GM19397 (cell line): ENCODE measurements around the gene KTN1.

ENCODE experiments used
- ATAC-seq: cut with Tn5 transposase; IDR thresholded peaks from one replicate; pipeline ENCODE4 v1.9.1; 2021; ENCODE audit warnings: mild to moderate bottlenecking, moderate library complexity; ENCODE audit not compliant: unreplicated experiment

Gene KTN1

GRCh38 chr14:55662752-55663151 is 82.7 kb downstream of the KTN1 start:
- ATAC-seq = no peak

GRCh38 chr14:55665067-55665675 is 85.2 kb downstream of the KTN1 start:
- ATAC-seq = no peak

- no peak for ATAC-seq
Observed at GRCh38 chr14:55667801-55668200, 87.8 kb downstream of the KTN1 start.

GRCh38 chr14:55671641-55672040 is 91.6 kb downstream of the KTN1 start:
- no peak for ATAC-seq

DNA sequence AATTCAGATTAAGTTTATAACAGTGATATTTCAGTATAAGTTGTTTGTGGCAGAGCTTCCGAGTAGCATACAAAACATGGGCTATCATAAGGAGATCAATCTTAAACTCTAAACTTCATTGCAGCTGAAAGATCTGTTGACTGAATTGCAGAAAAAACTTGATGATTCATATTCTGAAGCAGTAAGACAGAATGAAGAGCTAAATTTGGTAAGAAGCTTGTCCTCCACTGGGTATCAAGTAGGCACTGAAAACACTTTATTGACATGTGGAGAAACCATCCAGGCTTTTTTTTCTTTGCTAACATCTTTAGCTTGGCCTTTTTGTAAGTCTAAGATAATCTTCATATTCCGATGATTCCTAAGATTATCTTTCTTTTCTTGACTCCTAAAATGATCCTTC is 93.0 kb downstream of the KTN1 start:
- ATAC-seq = no peak

DNA sequence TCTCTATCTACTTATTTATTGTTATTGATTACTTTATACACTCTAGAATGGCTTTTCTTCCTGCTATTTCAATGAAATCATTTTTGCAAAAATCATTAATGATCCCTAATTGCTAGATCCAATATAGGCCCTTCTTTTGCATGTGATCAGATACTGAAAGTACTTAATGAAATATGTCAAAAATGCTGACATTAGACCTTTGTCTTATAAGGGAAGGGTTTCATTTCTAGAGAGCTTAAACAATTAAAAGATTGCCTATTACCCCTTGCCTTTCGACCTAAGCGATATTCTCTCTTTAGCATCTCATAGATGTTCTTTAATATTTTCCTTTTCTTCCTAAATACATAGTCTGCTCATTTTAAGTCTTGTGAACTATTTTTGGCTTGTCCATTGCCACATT is 101.1 kb downstream of the KTN1 start:
- no peak for ATAC-seq

- ATAC-seq = no peak
Observed at GRCh38 chr14:55684956-55685584, 105.1 kb downstream of the KTN1 start.

DNA sequence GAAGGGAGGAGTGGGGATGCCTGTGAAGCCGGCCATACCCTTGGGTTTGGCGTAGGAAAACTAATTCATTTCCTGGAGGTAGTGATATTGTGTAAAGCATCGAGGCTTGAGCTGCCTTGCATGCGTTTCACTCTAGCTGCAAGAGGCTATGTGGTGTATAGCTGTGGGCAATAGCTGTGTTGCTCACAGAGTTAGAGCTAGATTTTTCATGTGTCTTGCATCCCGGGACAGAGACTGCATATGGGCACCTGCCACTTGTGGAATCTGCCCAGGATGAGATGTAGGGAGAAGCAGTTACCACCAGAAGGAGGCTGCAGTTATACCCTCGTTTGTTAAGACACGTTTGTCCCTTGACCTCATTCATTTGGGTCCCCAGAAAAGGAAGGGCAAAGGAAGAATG is 106.7 kb downstream of the KTN1 start:
- no peak for ATAC-seq

GRCh38 chr14:55688566-55688965 is 108.6 kb downstream of the KTN1 start:
- ATAC-seq = no peak

DNA sequence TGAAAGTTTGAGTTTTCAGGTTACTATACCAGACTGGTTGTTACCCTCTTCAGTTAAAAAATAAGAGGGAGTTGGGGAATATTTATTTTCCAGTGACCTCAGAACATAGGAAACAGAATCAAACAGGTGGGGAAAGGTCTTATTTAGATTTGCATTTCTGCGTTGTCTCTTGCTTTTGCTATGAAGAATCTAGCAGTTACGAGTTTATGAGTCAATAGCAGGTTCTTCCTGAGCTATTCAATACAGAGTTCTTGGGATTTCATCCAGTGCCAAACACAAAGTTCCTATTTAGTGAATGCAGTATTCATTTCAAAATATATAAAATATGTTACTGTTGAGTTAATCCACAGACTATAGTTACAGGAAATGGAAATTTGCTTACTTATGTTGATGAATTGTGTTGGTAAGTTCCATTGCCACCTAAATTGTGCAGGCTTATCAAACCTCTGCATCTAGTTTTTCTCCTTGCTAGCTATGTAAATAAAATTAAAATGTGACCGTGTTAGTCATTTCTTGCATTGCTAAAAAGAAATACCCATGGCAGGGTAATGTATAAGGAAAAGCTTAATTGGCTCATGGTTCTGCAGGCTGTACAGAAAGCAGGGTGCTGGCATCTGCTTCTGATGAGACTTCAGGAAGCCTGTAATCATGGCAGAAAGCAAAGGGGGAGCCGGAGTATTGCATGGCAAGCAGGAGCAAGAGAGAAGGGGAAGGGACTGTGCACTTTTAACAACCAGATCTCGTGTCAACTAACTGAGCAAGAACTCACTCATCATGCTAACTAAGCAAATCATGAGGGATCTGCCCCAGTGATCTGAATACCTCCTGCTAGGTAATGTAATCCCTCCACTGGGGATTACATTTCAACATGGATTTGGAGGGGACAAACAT is 110.2 kb downstream of the KTN1 start:
- ATAC-seq = no peak

DNA sequence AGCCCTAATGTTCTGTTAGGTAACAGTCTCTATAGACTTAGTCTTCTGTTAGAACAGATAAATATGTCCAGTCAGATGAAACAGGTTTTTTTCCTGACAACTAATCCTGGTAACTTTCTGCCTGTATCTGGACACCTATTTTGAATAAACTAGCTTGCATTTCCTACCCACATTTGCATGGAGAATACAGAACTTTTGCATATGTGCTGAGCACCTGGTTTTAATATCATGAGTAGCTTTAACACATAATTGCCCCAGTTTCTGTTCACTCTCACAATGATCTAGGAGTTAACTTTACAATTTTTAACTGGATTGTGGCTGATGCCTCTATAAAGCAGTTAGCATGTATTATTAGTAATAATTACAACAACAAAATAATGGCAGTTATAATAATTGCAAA is 111.7 kb downstream of the KTN1 start:
- no peak for ATAC-seq

DNA sequence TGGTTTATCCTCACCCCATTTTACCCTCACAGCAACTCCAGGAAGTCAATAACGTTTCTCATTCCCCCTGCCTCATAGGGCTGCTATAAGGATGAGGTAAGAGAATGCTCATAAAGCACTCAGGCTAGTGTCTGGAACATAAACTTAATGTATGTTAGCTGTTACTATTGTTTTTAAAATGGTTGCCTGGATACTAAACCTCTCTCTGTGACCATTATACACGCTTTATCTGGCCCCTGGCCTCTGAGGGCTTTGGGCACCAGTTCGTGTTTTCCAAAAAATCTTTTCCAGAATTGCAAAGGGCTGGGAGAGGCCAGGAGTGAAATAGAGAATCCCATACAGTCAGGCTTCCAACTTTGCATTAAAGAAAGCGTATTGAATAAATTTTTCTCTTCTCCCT is 113.9 kb downstream of the KTN1 start:
- ATAC-seq = no peak

- ATAC-seq = no peak
Observed at GRCh38 chr14:55697414-55697861, 117.4 kb downstream of the KTN1 start.

GRCh38 chr14:55698051-55698450 is 118.0 kb downstream of the KTN1 start:
- no peak for ATAC-seq

- no peak for ATAC-seq
Observed at GRCh38 chr14:55699131-55700057, 119.4 kb downstream of the KTN1 start.

DNA sequence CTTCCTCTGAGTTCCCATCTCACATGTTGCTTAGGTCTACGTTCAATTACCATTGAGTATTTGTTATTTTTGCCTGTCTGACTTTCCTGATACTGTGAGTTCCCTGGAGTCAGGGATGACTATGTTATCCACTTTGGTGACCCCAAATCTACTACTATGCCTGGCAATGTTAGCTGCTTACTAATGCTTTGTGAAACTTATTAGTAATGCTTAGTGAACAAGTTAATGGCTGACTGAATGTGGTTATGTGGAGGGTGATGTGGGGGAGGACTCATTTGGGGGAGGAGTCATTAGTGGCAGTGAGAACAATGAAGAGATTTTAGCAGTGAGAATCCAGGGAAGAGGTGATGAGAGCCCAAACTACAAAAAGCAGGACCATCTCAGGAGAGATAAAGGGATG is 121.6 kb downstream of the KTN1 start:
- peak; percentile 94 for ATAC-seq

- ATAC-seq = no peak
Observed at GRCh38 chr14:55702511-55702910, 122.5 kb downstream of the KTN1 start.

DNA sequence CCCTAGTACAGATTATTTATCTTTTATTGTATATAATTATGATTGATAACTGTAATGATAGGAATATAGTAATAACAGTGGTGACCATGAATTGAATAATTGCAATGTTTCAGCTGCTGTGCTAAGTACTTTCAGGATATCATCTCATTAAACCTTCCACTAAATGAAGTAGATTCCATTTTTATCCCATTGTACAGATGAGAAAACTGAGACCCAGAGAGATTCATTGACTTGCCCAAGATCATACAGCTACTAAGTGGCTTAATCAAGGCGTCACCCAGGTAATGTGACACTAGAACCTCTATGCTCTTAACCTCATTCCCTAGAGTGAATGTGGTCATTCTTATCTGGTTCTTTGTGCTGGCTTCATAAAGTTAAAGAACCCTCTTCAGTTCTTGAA is 124.6 kb downstream of the KTN1 start:
- no peak for ATAC-seq

DNA sequence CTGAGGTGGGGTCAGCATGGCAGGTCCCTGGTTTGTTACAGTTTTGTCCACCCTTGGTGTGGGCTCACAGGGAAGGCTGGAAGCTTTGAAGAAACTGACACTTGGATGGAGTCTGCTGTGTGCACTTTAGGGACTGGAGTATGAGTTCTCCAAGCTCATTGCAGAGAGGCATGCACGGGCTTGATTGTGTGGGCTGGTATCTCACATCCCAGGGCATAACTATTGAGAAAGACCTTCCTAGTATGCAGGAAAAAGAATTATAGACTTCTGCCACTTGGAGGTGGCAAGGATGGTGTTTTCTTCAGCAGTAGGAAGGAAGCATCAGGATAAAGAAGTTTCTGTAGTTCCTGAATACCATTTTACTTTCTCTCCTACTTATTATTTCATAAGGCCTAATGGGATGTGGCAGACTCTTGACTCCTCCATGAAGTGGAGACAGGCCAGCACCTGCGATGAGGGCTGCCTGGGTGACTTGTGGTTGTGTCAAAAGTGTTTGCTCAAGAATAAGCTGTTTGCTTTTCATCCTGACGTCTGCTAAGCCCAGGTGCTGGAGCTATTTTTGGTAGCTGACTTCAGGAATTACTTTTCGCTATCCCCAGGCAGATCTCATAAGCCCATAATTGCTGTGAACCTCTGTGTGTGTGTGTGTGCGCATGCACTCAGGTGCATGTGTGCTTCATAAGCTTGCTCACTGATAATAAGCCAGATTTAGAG is 125.8 kb downstream of the KTN1 start:
- ATAC-seq = no peak

GRCh38 chr14:55706365-55706684 is 126.3 kb downstream of the KTN1 start:
- ATAC-seq = no peak
